Pancreas (tissue), 10 donors: Measurements from ENCODE around the gene PLD4. TPM values are rescaled to one million over a fixed set of nuclear protein-coding genes. Genes with fewer than 3 reads are reported as not detected.

ENCODE experiments used
- ATAC-seq, 4 donors: fragments of 200-7000 bp; cut with Tn5 transposase; one replicate each; pipeline versions ENCODE4 v1.8.0 to v1.9.1; 2020; ENCODE audit warnings: mild to moderate bottlenecking in 4 of 4, moderate library complexity in 4 of 4
- DNase-seq, 6 donors: peaks; one replicate each; pipeline ENCODE4 v3.0.0-alpha.2; 2020
- FAIRE-seq: peaks from 2 replicates; lab custom pipeline; 2012; peaks lifted over from hg19 to GRCh38; lab: Jason Lieb, UNC
- H3K27ac ChIP-seq, 4 donors: fragments of 200-600 bp; sonication (generic); 1 replicate in 3 of 4; 2 replicates in 1 of 4; pipeline versions ENCODE4 v1.5.0 to v1.8.0; 2020
- H3K27me3 ChIP-seq, 4 donors: fragments of 200-600 bp; one replicate each; pipeline ENCODE4 v1.8.0; 2021
- H3K36me3 ChIP-seq, 3 donors: fragments of 200-600 bp; sonication (generic) in 1 of 3; one replicate each; pipeline versions ENCODE4 v1.5.0 to v1.8.0; 2020 to 2021
- H3K4me1 ChIP-seq, 3 donors: fragments of 200-600 bp; one replicate each; pipeline ENCODE4 v1.8.0; 2021
- H3K4me3 ChIP-seq, 4 donors: fragments of 200-600 bp; sonication (generic) in 2 of 4; one replicate each; pipeline versions ENCODE4 v1.5.0 to v1.8.0; 2020 to 2021
- H3K9me3 ChIP-seq, 4 donors: fragments of 200-600 bp; one replicate each; pipeline ENCODE4 v1.8.0; 2021
- CTCF ChIP-seq, 4 donors: fragments of 200-600 bp; sonication (generic) in 3 of 4; IDR thresholded peaks; one replicate each; pipeline versions ENCODE4 v1.5.0 to v1.8.0; 2021; ENCODE audit warnings: antibody characterized with exemption in 4 of 4
- WGBS, 2 donors: extraction: QIAGEN DNeasy Blood & Tissue Kit; methylation state at CpG; one replicate each; pipeline ENCODE4 v1.1.7; 2013; 5-methylcytosine and 5-hydroxymethylcytosine counted together
- intact Hi-C, 3 donors: fragments of 100-400 bp; cut with DNase I; formaldehyde crosslinking; loops; one replicate each; pipeline versions ENCODE4 v1.11.1 to v1.14.2; 2022
- polyA plus RNA-seq, 2 donors: library from polyadenylated mRNA; stranded (reverse); fragments of 200-250 nt; gene quantifications; one replicate each; pipeline ENCODE4 v1.2.3, GENCODE V29; 2013
- total RNA-seq, 6 donors: library from RNA; stranded (reverse); fragmentation: NEBNext Ultra II Directional in 4 of 6; extraction: Animal tissue kit (Norgen Biotek cat#: 25700) in 4 of 6; gene quantifications; one replicate each; pipeline versions ENCODE4 v1.2.1 to v1.2.4, GENCODE V29; 2021 to 2023
- donor health status: healthy with polysubstance abuse.
- donor health status: DM: no; HTN: no; CAD: no; lungs with moderate emphysema.
- donor health status: DM: no; HTN: no; CAD: no.
- donor health status: control.
- donor health status: control.
- donor health status: Bipolar disorder and iron deficiency.
- donor health status: DM: yes; HTN: yes; CAD: no.
- donor health status: DM: no; HTN: no; CAD: no.
- donor health status: DM: no; HTN: no; CAD: no.
- donor health status: DM: yes; HTN: yes; CAD: no.

Gene PLD4
- total and polyA plus RNA-seq, 8 donors: 0.19 to 12.5 (median 0.52) TPM

- Histone ChIP-seq H3K36me3 (no peaks in the 10 kb centered on the region), H3K27me3 (no peaks in the 10 kb centered on the region), H3K9me3 (no peaks in the 10 kb centered on the region), H3K27ac (no peak overlapping the region), H3K4me3 (no peak overlapping the region), H3K4me1 (no peaks in the 10 kb centered on the region)
- DNase-seq (peak in 2 of 6 donors; percentile 16 to 52), ATAC-seq (peak in 2 of 4 donors; percentile 29 to 30), FAIRE-seq (no peak)
- intact Hi-C loops: no loop called here
- 53 to 57% methylated on average over 25 of the region's 25 CpGs for WGBS, 2 donors
- TF ChIP-seq CTCF (IDR thresholded peaks at IDR 0.05): no peak
These were observed 32.8 kb downstream of the PLD4 start for GRCh38 chr14:104957146-104958113.

GRCh38 chr14:104964546-104964945 lies 39.9 kb downstream of the PLD4 start:
- no peak for TF ChIP-seq CTCF (IDR thresholded peaks at IDR 0.05)
- H3K4me3 ChIP-seq: no peak overlapping the region
- no peak overlapping the region for H3K27ac ChIP-seq
- no peak for DNase-seq
- H3K4me1 ChIP-seq: no peaks in the 10 kb centered on the region
- H3K27me3 ChIP-seq: no peaks in the 10 kb centered on the region
- no peaks in the 10 kb centered on the region for H3K9me3 ChIP-seq
- intact Hi-C loops: no loop called here
- no peak for ATAC-seq
- WGBS, 2 donors: 81 to 82% methylated on average over 7 of the region's 7 CpGs
- no peak for FAIRE-seq
- H3K36me3 ChIP-seq: no peaks in the 10 kb centered on the region

GRCh38 chr14:104965561-104966231 lies 41.0 kb downstream of the PLD4 start:
- Histone ChIP-seq H3K9me3 (no peaks in the 10 kb centered on the region), H3K4me3 (no peak overlapping the region), H3K36me3 (no peaks in the 10 kb centered on the region), H3K4me1 (no peaks in the 10 kb centered on the region), H3K27me3 (no peaks in the 10 kb centered on the region), H3K27ac (no peak overlapping the region)
- DNase-seq (peak in 3 of 6 donors; percentile 25 to 66 (median 54)), ATAC-seq (no peak), FAIRE-seq (no peak)
- no peak for TF ChIP-seq CTCF (IDR thresholded peaks at IDR 0.05)
- intact Hi-C loops: no loop called here
- 77 to 78% methylated on average over 12 to 13 of the region's 13 CpGs for WGBS, 2 donors

GRCh38 chr14:104966261-104966865 lies 41.7 kb downstream of the PLD4 start:
- Histone ChIP-seq H3K27ac (no peak overlapping the region), H3K9me3 (no peaks in the 10 kb centered on the region), H3K4me3 (no peak overlapping the region), H3K27me3 (no peaks in the 10 kb centered on the region), H3K4me1 (no peaks in the 10 kb centered on the region), H3K36me3 (no peaks in the 10 kb centered on the region)
- TF ChIP-seq CTCF (IDR thresholded peaks at IDR 0.05): no peak
- no peak for FAIRE-seq
- intact Hi-C loops: no loop called here
- WGBS, 2 donors: 71 to 84% methylated on average over 7 to 9 of the region's 9 CpGs
- peak in 2 of 6 donors; percentile 21 to 67 for DNase-seq
- ATAC-seq: no peak
